Middle frontal gyrus (tissue), 1 donor: ENCODE measurements around the gene RIN3.

ENCODE experiments used
- DNase-seq: peaks from one replicate; pipeline ENCODE4 v3.0.0-alpha.2; 2015; ENCODE audit warnings: low spot score; ENCODE audit errors: extremely low spot score

Gene RIN3

DNA sequence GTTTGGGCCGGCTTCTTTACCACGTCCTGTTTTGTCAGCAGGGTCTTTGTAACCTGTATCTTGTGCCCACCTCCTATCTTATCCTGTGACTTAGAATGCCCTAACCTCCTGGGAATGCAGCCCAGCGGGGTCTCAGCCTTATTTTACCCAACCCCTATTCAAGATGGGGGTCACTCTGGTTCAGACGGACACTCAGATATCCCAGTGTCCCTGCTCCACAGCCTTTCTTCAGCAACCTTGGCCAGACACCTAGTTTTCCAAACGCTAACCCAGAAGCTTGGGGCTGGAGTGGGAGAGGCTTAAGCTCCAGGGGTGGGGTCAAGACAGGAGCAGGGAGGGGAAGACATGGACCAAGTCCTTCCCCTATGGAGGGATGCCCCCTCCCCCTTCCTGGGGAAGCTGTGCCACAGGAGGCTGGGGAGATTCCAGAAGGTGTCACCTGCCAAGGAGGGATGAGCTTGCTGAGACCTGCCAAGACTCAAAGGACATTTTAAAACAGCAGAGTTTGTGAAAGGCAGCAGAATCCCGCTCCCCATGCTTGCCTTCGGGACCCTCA lies 62.2 kb downstream of the RIN3 start:
- DNase-seq, result no peak

GRCh38 chr14:92577321-92577742 lies 63.8 kb downstream of the RIN3 start:
- no peak for DNase-seq

DNA sequence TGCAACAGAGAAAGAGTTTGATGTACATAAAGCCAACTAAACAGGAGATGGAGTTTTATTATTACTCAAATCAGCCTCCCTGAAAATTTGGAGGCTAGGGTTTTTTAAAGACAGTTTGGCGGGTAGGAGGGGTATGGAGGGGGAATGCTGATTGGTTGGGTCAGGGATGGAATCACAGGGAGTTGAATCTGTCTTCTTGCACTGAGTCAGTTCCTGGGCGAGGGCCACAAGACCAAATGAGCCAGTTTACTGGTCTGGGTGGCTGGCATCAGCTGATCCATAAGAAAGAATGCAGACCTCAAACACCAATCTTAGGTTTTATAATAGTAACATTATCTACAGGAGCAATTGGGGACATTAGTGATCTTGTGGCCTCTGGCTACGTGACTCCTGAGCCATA lies 64.9 kb downstream of the RIN3 start:
- no peak for DNase-seq

- no peak for DNase-seq
Measured at GRCh38 chr14:92579244-92579936, 65.8 kb downstream of the RIN3 start.

GRCh38 chr14:92581206-92581605 lies 67.6 kb downstream of the RIN3 start:
- no peak for DNase-seq

DNA sequence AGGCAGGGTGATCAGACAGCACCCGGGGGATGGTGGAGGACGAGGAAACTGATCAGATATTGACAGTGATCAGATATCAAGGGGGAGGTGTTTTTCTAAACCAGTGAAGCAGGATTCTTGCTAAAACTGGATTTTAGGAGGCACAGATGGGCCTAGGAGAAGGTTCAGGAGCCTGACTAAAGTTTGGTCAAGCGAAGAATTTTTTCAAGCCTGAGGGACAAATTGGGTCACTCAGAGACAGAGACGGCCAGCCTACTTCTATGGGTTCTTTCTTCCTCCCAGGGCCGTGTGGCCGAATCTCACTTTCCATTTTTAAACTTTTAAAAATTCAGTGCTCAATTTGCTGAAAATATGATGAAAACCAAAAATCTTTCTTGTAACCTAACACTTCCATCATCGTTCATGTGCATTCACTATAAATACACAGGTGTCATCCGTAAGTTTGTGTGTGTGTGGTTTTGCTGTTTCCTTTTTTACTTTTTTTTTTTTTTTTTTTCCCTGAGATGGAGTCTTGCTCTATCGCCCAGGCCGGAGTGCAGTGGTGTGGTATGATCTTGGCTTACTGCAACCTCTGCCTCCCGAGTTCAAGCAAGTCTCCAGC lies 68.5 kb downstream of the RIN3 start:
- DNase-seq, result no peak

- DNase-seq, result no peak
Measured at GRCh38 chr14:92582706-92583452, 69.3 kb downstream of the RIN3 start.

- no peak for DNase-seq
Measured at GRCh38 chr14:92584220-92584619, 70.6 kb downstream of the RIN3 start.

DNA sequence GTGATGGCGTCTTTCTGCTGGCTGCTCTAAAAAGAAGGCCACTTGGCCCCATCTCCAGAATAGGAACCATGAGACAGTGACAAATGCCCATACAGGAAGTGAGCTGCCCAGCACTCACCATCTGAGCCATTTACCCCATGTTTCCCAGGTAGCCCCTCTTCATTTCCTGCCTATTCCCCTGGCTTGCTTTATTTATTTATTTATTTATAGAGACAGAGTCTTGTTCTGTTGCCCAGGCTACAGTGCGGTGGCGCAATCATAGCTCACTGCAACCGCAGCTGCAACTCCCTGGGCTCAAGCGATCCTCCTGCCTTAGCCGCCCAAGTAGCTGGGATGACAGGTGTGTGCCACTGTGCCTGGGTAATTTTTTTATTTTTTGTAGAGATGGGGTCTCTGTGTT lies 71.2 kb downstream of the RIN3 start:
- DNase-seq, result no peak

- peak; percentile 16 for DNase-seq
Measured at GRCh38 chr14:92585981-92586937, 72.7 kb downstream of the RIN3 start.

GRCh38 chr14:92586963-92587699 lies 73.5 kb downstream of the RIN3 start:
- no peak for DNase-seq

DNA sequence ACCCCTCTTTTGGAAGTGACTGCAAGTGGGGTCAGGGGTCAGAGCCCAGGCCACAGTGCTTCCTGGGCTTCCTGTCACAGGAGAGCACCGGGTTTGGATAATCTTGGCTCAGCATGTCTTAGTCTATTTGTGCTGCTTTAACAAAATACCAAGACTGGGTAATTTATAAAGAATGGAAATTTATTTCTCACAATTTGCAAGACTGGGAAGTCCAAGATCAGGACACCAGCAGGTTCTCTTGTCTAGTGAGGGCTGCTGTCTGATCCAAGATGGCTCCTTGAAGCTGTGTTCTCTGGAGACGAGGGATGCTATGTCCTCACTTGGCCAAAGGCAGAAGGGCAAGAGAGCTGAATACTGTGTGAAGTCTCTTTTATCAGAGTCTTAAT lies 74.1 kb downstream of the RIN3 start:
- no peak for DNase-seq

GRCh38 chr14:92589213-92589852 lies 75.8 kb downstream of the RIN3 start:
- no peak for DNase-seq

DNA sequence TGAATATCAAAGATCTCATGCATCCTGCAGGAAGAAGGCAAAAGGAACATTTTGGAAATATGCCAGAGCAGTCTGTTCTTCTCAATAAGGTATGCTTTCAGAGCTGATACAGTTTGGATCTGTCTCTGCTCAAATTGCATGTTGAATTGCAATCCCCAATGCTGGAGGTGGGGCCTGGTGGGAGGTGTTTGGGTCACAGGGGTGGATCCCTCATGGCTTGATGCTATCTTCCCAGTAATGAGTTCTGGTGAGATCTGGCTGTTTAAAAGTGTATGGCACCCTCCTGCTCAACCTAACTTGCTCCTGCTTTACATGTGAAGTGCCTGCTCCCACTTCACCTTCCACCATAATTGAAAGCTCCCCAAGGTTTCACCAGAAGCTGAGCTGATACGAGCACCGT lies 76.6 kb downstream of the RIN3 start:
- DNase-seq, result no peak

GRCh38 chr14:92590941-92591340 lies 77.4 kb downstream of the RIN3 start:
- no peak for DNase-seq

DNA sequence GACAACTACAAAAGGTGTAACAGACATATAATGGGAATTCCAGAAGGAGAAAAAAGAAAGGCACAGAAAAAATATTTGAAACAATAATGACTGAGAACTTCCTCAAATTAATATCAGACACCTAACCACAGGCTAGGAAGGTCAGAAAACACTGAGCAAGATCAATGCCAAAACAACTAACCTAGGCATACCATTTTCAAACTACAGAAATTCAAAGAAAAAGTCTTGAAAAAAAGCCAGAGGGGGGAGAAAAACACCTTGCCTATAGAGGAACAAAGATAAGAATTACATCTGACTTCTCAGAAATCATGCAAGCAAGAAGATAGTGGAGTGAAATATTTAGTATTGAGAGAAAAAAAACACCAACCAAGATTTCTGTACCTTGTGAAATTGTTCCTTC lies 77.8 kb downstream of the RIN3 start:
- DNase-seq, result no peak

DNA sequence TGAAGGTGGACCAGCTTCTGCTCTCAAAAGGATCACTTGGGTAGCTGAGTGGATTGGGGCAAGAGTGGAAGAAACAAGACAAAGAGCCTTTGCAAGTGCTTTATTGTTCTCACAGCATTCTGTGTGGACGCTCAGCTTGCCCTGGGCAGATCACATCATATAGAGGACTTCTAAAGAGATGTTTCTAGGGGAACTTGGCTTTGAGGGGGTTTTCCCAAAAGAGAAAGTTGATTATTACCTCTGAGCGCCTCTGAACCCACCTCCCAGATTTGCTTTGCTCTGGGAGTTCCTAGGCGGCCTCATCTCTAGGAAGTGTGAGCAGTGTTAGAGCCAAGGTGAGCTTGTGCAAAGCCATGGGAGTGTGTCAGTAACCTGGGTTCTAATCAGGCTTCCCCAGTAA lies 81.7 kb downstream of the RIN3 start:
- no peak for DNase-seq

- DNase-seq, result no peak
Measured at GRCh38 chr14:92596331-92596907, 82.8 kb downstream of the RIN3 start.
